Measurements from ENCODE around the gene ANKRD13D. TPM values are rescaled to one million over a fixed set of nuclear protein-coding genes. Genes with fewer than 3 reads are reported as not detected.

The ANKRD13D gene
- total RNA-seq, 4 donors from 2014 or later = 18.6 to 78.2 (median 28.6) TPM

- TF ChIP-seq CTCF (IDR thresholded peaks at IDR 0.05) = no peak
- ATAC-seq (ENCODE audit: low FRiP score) (peak; percentile 51), DNase-seq (ENCODE audit: low spot score) (no peak)
Measured at GRCh38 chr11:67345920-67346819, 57.1 kb downstream of the ANKRD13D start.

GRCh38 chr11:67347964-67348749 lies 59.1 kb downstream of the ANKRD13D start:
- no peak for DNase-seq (ENCODE audit: low spot score)
- no peak for TF ChIP-seq CTCF (IDR thresholded peaks at IDR 0.05)
- no peak for ATAC-seq (ENCODE audit: low FRiP score)

- no peak for ATAC-seq (ENCODE audit: low FRiP score)
- no peak for TF ChIP-seq CTCF (IDR thresholded peaks at IDR 0.05)
Measured at GRCh38 chr11:67349036-67349435, 59.9 kb downstream of the ANKRD13D start.

DNA sequence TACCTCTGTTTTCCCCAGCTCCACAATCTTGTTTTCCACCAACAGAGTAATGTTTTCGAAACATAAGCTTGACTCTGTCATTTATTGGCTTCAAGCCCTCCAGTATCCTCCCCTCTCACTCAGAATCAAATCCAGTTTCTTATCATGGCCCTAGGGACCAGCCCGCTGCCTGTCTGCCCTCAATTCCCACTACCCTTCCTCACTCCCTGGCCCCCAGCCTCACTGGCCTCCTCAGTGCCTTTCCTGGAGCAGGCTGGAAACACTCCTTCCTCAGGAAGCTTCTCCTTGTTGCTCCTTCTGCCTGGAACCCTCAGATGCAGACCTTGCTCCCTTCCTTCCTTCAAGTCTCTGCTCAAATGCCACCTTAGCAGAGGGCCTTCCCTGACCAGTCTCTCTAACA lies 60.4 kb downstream of the ANKRD13D start:
- DNase-seq (ENCODE audit: low spot score) (no peak), ATAC-seq (ENCODE audit: low FRiP score) (no peak)
- TF ChIP-seq CTCF (IDR thresholded peaks at IDR 0.05) = no peak

More at GRCh38 chr11:67349036-67349435, 59.9 kb downstream of the ANKRD13D start:
- no peak for DNase-seq (ENCODE audit: low spot score)

DNA sequence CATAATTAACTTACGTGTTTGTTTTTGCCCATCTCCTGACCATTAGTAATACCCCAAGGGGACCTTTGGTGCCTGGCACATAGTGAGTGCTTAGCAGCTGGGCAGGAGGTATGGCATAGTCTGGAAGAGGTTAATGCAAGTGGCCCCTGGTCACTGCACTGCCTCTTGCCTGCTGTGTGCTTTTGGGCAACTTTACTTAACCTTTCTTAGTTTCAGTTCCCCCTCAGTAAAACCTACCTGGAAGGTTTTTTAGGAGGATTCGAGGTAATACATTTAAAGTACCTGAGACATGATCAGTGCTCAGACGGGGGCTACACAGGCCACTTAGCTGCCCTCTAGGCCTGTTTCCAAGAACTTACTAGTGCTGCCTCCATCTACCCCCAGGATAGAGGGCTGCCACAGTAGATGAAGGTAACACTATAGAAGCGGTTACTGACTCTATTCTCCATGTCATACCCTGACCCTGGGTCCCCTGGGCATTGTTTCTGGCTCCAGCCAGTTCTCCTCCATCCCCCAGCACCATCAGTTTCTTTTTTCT lies 60.9 kb downstream of the ANKRD13D start:
- TF ChIP-seq CTCF (IDR thresholded peaks at IDR 0.05) = no peak
- DNase-seq (ENCODE audit: low spot score) (no peak), ATAC-seq (ENCODE audit: low FRiP score) (no peak)

GRCh38 chr11:67351275-67352005 lies 62.3 kb downstream of the ANKRD13D start:
- peak in 2 of 3 donors; percentile 45 to 88 for TF ChIP-seq CTCF (IDR thresholded peaks at IDR 0.05)
- no peak for ATAC-seq (ENCODE audit: low FRiP score)
- DNase-seq (ENCODE audit: low spot score) = no peak

Measured in omental fat pad (tissue), 4 donors.